ENCODE measurements around the gene KIF3B. TPM values are rescaled to one million over a fixed set of nuclear protein-coding genes. Genes with fewer than 3 reads are reported as not detected.
A peak's percentile ranks its signal among the peaks of the same experiment; 100 is the strongest.

Gene KIF3B
- total RNA-seq, 1 experiment from 2014 or later, result 20.0 TPM

DNA sequence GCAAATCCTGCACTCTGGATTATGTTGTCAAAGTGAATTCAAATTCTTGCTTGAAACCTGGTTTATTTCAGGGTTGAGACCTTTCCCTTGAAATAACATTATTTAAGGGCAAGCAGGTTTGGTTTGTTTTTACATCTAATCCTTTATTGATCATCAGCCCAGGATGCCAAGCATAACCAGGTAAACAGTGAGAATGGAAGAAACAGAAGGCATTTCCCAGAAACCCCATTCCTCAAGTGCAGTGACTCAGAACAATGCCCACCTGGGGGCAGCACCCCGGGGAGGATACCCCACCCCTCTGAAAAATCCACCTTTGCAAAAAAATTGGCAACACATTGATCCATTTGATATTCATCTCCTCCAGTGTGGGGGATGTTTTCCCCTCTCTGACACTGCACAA is 37.2 kb upstream of the KIF3B start:
- Histone ChIP-seq H3F3A (ENCODE audit: low read length, unreplicated experiment) (no peaks in the 10 kb centered on the region), H3K4me3 (ENCODE audit: low read length) (no peak overlapping the region), H3K9me3 (ENCODE audit: low read length) (no peaks in the 10 kb centered on the region), H3K4me1 (ENCODE audit: insufficient read depth, low read length) (peaks cover 20% of the 10 kb centered on the region), H3K9ac (ENCODE audit: low read length) (no peak overlapping the region), H4K20me1 (ENCODE audit: low read length) (no peaks in the 10 kb centered on the region), H3K27me3 (ENCODE audit: low read length) (no peaks in the 10 kb centered on the region), H3K9me2 (replicated peaks; ENCODE audit: low read length) (no peaks in the 10 kb centered on the region), H3K27ac (ENCODE audit: low read length) (no peak overlapping the region), H2AFZ (ENCODE audit: low read length) (no peak overlapping the region), H3K4me2 (ENCODE audit: low read length) (no peak overlapping the region), H3K79me2 (ENCODE audit: low read length) (no peaks in the 10 kb centered on the region), H3K36me3 (ENCODE audit: low read depth, low read length) (peaks cover 6% of the 10 kb centered on the region)
- TF ChIP-seq EZH2phosphoT487 (IDR thresholded peaks at IDR 0.05; ENCODE audit: borderline replicate concordance, low read length), result no peak
- intact Hi-C loops (cut with micrococcal nuclease), result no loop called here
- DNase-seq (peak; percentile 8), ATAC-seq (no peak)
- no TSS peak for BruUV-seq (replicated peaks)
- ChIA-PET CTCF (interaction anchor here (0.6 kb wide), 1 partner anchor 387 kb away, joined by 5 read pairs; no protein-coding TSS in a partner anchor), POLR2A (ENCODE audit: unreplicated experiment) (no interaction called here)

DNA sequence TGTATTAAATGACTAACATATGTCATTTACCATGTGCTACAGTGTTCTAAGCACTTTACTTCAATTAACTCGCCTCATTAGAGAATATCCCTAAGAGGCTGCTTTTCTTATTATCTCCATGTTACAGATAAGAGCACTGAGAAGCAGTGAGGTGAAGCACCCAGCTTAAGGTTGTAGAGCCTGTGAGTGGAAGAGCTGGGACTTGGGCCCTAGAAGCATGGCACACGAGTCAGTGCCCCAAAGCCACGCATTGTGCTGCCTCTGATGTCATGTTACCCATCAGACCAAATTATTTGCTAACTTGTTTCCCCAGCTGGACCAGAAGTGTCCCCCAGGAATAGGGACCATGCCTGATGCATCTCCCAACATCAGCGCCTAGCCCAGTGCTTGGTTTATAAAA is 35.6 kb upstream of the KIF3B start:
- intact Hi-C loops (cut with micrococcal nuclease), result no loop called here
- ChIA-PET CTCF (no interaction called here), POLR2A (ENCODE audit: unreplicated experiment) (no interaction called here)
- Histone ChIP-seq H3K27me3 (ENCODE audit: low read length) (no peaks in the 10 kb centered on the region), H3K27ac (ENCODE audit: low read length) (no peak overlapping the region), H3K9me3 (ENCODE audit: low read length) (no peaks in the 10 kb centered on the region), H3K9me2 (replicated peaks; ENCODE audit: low read length) (no peaks in the 10 kb centered on the region), H4K20me1 (ENCODE audit: low read length) (no peaks in the 10 kb centered on the region), H3K4me3 (ENCODE audit: low read length) (no peak overlapping the region), H3K4me1 (ENCODE audit: insufficient read depth, low read length) (peaks cover 20% of the 10 kb centered on the region), H3K36me3 (ENCODE audit: low read depth, low read length) (0 out of 2 replicates have a peak, but pooled peaks cover 3% of the 10 kb centered on the region), H3K79me2 (ENCODE audit: low read length) (no peaks in the 10 kb centered on the region), H3F3A (ENCODE audit: low read length, unreplicated experiment) (no peaks in the 10 kb centered on the region), H3K4me2 (ENCODE audit: low read length) (no peak overlapping the region), H2AFZ (ENCODE audit: low read length) (no peak overlapping the region), H3K9ac (ENCODE audit: low read length) (no peak overlapping the region)
- ATAC-seq (no peak), DNase-seq (no peak)
- TF ChIP-seq EZH2phosphoT487 (IDR thresholded peaks at IDR 0.05; ENCODE audit: borderline replicate concordance, low read length) (no peak), EZH2 (IDR thresholded peaks at IDR 0.05; ENCODE audit: low read length, unreplicated experiment) (no peak)
- TF ChIP-seq, protein P1, sequence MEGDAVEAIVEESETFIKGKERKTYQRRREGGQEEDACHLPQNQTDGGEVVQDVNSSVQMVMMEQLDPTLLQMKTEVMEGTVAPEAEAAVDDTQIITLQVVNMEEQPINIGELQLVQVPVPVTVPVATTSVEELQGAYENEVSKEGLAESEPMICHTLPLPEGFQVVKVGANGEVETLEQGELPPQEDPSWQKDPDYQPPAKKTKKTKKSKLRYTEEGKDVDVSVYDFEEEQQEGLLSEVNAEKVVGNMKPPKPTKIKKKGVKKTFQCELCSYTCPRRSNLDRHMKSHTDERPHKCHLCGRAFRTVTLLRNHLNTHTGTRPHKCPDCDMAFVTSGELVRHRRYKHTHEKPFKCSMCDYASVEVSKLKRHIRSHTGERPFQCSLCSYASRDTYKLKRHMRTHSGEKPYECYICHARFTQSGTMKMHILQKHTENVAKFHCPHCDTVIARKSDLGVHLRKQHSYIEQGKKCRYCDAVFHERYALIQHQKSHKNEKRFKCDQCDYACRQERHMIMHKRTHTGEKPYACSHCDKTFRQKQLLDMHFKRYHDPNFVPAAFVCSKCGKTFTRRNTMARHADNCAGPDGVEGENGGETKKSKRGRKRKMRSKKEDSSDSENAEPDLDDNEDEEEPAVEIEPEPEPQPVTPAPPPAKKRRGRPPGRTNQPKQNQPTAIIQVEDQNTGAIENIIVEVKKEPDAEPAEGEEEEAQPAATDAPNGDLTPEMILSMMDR (conservative IDR thresholded peaks at IDR 0.05; ENCODE audit: low read depth, low read length), result no peak
- BruUV-seq (replicated peaks), result no TSS peak

DNA sequence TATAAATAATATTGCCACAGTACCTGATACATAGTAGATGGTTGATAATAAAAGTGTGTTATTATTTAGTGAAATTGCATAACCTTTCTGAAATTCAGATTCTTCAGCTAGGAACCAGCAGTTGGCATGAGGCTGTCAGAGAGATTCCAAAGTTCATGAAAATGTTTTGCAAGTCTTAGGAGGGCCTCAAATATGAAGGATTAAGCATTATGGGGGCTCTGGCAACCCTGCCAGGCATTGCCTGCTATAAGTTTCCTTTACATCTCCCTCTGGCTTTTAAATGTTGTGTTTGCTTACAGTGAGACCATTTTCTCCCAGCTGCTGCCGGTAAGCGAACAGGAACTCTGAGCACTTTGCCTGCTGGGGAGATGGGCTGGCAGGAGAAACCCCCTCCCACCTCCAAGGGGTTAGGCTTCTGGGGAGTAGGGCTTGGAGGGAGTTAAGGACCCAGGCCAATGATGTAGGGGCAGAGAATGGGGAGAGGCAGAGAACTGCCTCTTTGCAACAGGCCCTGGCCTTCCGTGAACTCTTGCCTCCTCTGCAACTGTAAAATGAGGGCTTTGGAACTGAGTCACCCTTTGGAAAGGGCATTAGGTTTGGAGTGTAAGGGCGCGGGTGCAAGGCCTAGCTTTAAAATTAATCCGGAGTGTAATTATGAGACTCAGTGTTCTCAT is 33.2 kb upstream of the KIF3B start:
- TF ChIP-seq, protein P1 (conservative IDR thresholded peaks at IDR 0.05; ENCODE audit: low read depth, low read length), result no peak
- no peak for TF ChIP-seq EZH2phosphoT487 (IDR thresholded peaks at IDR 0.05; ENCODE audit: borderline replicate concordance, low read length)
- no peak for TF ChIP-seq EZH2 (IDR thresholded peaks at IDR 0.05; ENCODE audit: low read length, unreplicated experiment)
- no peaks in the 10 kb centered on the region for H3F3A ChIP-seq (ENCODE audit: low read length, unreplicated experiment)
- H3K27ac ChIP-seq (ENCODE audit: low read length), result no peak overlapping the region
- no peaks in the 10 kb centered on the region for H3K9me3 ChIP-seq (ENCODE audit: low read length)
- ChIA-PET POLR2A (ENCODE audit: unreplicated experiment) (no interaction called here), CTCF (no interaction called here)
- ATAC-seq (peak; percentile 36; the same call in 1 of the 2 replicates), DNase-seq (no peak)
- no TSS peak for BruUV-seq (replicated peaks)
- H3K9ac ChIP-seq (ENCODE audit: low read length), result no peak overlapping the region
- H3K27me3 ChIP-seq (ENCODE audit: low read length), result no peaks in the 10 kb centered on the region
- H3K79me2 ChIP-seq (ENCODE audit: low read length), result no peaks in the 10 kb centered on the region
- peaks cover 20% of the 10 kb centered on the region for H3K4me1 ChIP-seq (ENCODE audit: insufficient read depth, low read length)
- no peaks in the 10 kb centered on the region for H3K36me3 ChIP-seq (ENCODE audit: low read depth, low read length)
- H3K9me2 ChIP-seq (replicated peaks; ENCODE audit: low read length), result no peaks in the 10 kb centered on the region
- no peak overlapping the region for H3K4me2 ChIP-seq (ENCODE audit: low read length)
- H3K4me3 ChIP-seq (ENCODE audit: low read length), result no peak overlapping the region
- intact Hi-C loops (cut with micrococcal nuclease), result no loop called here
- no peak overlapping the region; the same call in 1 of the 2 replicates for H2AFZ ChIP-seq (ENCODE audit: low read length)
- no peaks in the 10 kb centered on the region for H4K20me1 ChIP-seq (ENCODE audit: low read length)
